ENCODE measurements around the gene NEMP1.

- no peak for TF ChIP-seq GATA2 (IDR thresholded peaks at IDR 0.05; ENCODE audit: low read depth, low read length)
- no peak for TF ChIP-seq GATA3 (IDR thresholded peaks at IDR 0.05; ENCODE audit: low read depth, low read length)
These were observed 30.0 kb downstream of the NEMP1 start for GRCh38 chr12:57048423-57049118.
